Upper lobe of right lung (tissue), 1 donor: ENCODE measurements around the gene SPRN. TPM values are rescaled to one million over a fixed set of nuclear protein-coding genes. Genes with fewer than 3 reads are reported as not detected.
A peak's percentile ranks its signal among the peaks of the same experiment; 100 is the strongest.
"Not testable (repeated sequence)": the region's sequence is repeated elsewhere in the genome, so short reads cannot be mapped to it uniquely, and the experiment has no call there.

Experiments used
- ATAC-seq: fragments of 200-7000 bp; cut with Tn5 transposase; one replicate; pipeline ENCODE4 v1.9.1; 2020; ENCODE audit warnings: mild to moderate bottlenecking, moderate library complexity
- DNase-seq: peaks from one replicate; pipeline ENCODE4 v3.0.0-alpha.2; 2020
- H3K27ac ChIP-seq: fragments of 200-600 bp; one replicate; pipeline ENCODE4 v1.8.0; 2022
- H3K27me3 ChIP-seq: fragments of 200-600 bp; one replicate; pipeline ENCODE4 v1.8.0; 2022; ENCODE audit warnings: mild to moderate bottlenecking
- H3K36me3 ChIP-seq: fragments of 200-600 bp; one replicate; pipeline ENCODE4 v1.8.0; 2022
- H3K4me1 ChIP-seq: fragments of 200-600 bp; one replicate; pipeline ENCODE4 v1.8.0; 2022
- H3K4me3 ChIP-seq: fragments of 200-600 bp; one replicate; pipeline ENCODE4 v1.8.0; 2022; ENCODE audit warnings: mild to moderate bottlenecking
- H3K9me3 ChIP-seq: fragments of 200-600 bp; one replicate; pipeline ENCODE4 v1.8.0; 2022
- intact Hi-C: fragments of 100-400 bp; cut with DNase I; formaldehyde crosslinking; loops from one replicate; pipeline ENCODE4 v1.11.0; 2022
- total RNA-seq: library from RNA; stranded (reverse); fragmentation: NEBNext Ultra II Directional; extraction: Animal tissue kit (Norgen Biotek cat#: 25700); gene quantifications from one replicate; pipeline ENCODE4 v1.2.1, GENCODE V29; 2021
- TF ChIP-seq, protein P1 (sequence below): fragments of 200-600 bp; IDR thresholded peaks from one replicate; pipeline ENCODE4 v1.8.0; 2022; ENCODE audit warnings: antibody characterized with exemption
- donor health status: DM: no; HTN: yes; CAD: no; lungs with severe emphysema.

Gene SPRN
- total RNA-seq, 1 donor from 2014 or later = not detected

DNA sequence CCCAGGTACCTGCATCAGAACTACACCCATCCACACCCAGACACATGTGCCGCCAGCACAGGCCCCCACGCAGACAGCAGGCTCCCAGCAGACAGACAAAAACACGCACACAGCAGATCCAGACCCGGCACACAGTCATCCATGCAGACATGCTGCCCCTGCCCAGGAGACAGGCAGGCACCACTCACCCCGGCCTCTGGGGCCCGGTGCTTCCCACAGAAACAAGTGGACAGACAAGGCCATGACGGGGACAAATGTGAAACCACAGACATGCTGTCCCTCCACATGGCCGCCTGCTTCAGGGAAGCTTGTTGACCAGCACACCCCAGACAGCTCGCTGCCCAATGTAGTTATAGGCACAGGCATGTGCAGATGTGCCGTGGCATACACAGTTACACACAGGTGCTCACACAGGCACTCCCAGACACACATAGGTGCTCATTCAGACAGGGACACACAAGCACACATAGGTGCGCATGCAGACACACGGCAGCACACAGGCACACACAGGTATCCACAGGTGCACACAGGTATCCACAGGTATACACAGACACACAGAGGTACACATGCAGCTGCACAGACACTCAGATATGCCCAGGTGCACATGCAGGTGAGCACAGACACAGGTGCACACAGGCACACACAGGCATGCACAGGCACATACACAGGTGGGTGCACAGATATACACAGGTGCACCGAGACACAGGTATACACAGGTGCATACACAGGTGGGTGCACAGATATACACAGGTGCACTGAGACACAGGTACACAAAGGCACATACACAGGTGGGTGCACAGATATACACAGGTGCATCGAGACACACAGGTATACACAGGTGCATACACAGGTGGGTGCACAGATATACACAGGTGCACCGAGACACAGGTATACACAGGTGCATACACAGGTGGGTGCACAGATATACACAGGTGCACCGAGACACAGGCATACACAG lies 18.8 kb upstream of the SPRN start:
- no peak overlapping the region for H3K4me3 ChIP-seq
- H3K9me3 ChIP-seq = peaks cover 6% of the 10 kb centered on the region
- DNase-seq = peak; percentile 41
- H3K27me3 ChIP-seq = no peaks in the 10 kb centered on the region
- intact Hi-C loops = no loop called here
- H3K27ac ChIP-seq = no peak overlapping the region
- no peaks in the 10 kb centered on the region for H3K36me3 ChIP-seq
- TF ChIP-seq, protein P1, sequence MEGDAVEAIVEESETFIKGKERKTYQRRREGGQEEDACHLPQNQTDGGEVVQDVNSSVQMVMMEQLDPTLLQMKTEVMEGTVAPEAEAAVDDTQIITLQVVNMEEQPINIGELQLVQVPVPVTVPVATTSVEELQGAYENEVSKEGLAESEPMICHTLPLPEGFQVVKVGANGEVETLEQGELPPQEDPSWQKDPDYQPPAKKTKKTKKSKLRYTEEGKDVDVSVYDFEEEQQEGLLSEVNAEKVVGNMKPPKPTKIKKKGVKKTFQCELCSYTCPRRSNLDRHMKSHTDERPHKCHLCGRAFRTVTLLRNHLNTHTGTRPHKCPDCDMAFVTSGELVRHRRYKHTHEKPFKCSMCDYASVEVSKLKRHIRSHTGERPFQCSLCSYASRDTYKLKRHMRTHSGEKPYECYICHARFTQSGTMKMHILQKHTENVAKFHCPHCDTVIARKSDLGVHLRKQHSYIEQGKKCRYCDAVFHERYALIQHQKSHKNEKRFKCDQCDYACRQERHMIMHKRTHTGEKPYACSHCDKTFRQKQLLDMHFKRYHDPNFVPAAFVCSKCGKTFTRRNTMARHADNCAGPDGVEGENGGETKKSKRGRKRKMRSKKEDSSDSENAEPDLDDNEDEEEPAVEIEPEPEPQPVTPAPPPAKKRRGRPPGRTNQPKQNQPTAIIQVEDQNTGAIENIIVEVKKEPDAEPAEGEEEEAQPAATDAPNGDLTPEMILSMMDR = no peak
- no peak for ATAC-seq
- no peaks in the 10 kb centered on the region for H3K4me1 ChIP-seq

DNA sequence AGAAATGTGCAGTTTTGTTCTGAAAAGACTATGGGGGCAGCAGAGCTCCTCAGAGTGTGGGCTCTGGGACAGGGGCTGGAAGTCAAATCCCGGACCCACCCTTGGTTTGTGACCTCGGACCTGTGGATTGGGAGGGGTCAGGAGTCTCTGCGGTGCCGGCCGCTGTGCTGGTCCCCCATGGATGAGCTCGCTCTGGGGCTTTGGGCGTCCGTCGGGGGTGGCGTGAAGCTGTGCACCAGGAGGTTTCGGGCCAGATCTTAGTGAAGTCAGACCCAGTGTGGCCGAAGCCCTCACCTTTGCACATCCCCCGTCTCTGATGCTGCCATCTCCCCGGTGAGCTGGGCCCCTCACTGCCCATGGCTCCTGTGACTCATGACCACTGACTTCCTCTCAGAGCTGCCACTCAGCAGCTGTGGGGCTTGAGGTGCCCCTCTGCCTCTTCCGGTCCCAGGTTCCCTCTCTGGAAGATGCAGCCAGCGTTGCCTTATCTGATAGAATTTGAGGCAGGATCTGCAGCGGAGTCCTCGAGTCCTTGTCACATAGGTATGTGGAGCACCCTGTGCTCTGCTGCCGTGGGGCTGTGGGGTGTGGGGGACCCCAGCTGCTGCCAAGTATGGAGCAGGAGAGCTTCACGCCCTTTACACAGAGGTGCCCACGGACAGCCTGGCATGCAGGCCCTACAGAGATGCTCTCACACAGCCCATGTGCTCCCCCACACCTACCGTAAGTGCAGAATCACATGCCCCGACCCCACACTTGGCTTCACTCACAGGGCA lies 18.0 kb upstream of the SPRN start:
- Histone ChIP-seq H3K27me3 (no peaks in the 10 kb centered on the region), H3K36me3 (no peaks in the 10 kb centered on the region), H3K9me3 (peaks cover 6% of the 10 kb centered on the region), H3K4me3 (no peak overlapping the region), H3K4me1 (no peaks in the 10 kb centered on the region), H3K27ac (no peak overlapping the region)
- DNase-seq = peak; percentile 51
- TF ChIP-seq, protein P1 = no peak
- ATAC-seq = no peak
- intact Hi-C loops = no loop called here

DNA sequence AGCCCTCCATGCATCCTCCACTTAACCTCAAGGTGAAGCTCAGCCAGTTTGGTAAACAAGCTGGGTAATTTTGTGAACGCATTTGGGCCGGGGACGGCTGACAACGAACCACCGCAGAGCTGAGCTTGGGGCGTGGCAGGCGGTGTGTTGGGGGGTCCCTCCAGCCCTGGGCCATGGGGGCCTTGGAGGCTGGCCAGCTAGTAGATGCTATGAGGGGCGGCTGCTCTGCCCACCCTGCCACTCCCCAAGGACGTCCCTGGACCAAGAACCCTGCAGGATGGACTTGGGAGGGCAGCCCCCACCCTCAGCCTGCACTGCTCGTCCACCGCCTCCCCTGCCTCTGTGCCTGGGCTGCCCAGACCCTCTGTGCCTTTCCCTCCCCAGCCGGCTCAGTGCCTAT lies 17.4 kb upstream of the SPRN start:
- intact Hi-C loops = no loop called here
- Histone ChIP-seq H3K27ac (no peak overlapping the region), H3K27me3 (no peaks in the 10 kb centered on the region), H3K4me1 (no peaks in the 10 kb centered on the region), H3K9me3 (no peaks in the 10 kb centered on the region), H3K4me3 (no peak overlapping the region), H3K36me3 (no peaks in the 10 kb centered on the region)
- TF ChIP-seq, protein P1 = no peak
- DNase-seq = peak; percentile 39
- no peak for ATAC-seq

DNA sequence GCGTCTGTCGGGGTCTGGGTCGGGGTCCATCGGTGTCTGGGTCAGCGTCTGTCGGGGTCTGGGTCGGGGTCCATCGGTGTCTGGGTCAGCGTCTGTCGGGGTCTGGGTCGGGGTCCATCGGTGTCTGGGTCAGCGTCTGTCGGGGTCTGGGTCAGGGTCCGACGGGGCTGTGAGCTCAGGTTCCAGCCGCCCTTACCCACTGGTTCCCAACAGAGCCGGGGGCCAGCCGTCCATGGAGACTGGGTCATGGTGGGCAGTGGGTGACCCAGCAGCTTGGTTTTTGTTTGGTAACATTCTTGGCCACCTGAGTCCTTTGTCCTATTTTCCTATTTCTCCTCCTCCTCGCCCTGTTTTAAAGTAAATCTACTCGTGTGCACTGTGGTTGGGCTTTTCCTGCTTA lies 16.9 kb upstream of the SPRN start:
- intact Hi-C loops, H3K9me3 ChIP-seq, H3K4me3 ChIP-seq, H3K27me3 ChIP-seq, H3K36me3 ChIP-seq, DNase-seq, H3K4me1 ChIP-seq, H3K27ac ChIP-seq, ATAC-seq: not testable (repeated sequence)

DNA sequence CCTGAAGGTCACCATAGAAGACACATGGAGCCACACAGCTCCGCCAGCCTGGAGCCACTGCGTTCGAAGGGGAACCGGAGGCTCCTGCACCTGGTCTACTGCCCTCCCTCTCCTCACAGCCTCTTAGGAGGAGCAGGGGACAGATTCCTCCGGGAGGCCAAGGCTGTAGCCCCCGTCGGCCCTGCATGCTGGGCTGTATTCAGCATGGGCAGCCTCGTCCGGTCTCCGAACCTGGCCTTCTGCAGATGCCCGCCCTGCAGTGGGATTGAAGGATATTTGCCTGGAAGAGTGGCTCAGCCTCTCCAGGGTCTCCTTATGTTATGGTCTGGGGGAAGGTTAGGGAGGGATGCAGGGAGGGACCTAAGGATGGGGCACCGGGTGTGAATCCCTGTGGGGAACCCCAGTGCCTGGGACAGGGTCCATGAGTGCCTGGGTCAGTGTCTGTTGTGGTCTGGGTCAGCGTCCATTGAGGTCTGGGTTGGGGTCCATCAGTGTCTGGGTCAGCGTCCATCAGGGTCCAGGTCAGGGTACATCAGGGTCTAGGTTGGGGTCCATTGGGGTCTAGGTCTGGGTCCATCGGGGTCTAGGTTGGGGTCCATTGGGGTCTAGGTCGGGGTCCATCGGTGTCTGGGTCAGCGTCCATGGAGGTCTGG lies 16.3 kb upstream of the SPRN start:
- no peaks in the 10 kb centered on the region for H3K27me3 ChIP-seq
- H3K9me3 ChIP-seq = no peaks in the 10 kb centered on the region
- no peak overlapping the region for H3K4me3 ChIP-seq
- DNase-seq (peak; percentile 43), ATAC-seq (no peak)
- no peaks in the 10 kb centered on the region for H3K4me1 ChIP-seq
- TF ChIP-seq, protein P1 = no peak
- H3K36me3 ChIP-seq = no peaks in the 10 kb centered on the region
- no peak overlapping the region for H3K27ac ChIP-seq
- intact Hi-C loops = no loop called here
